ENCODE data around the gene RGP1. TPM values are rescaled to one million over a fixed set of nuclear protein-coding genes. Genes with fewer than 3 reads are reported as not detected.

Gene RGP1
- total RNA-seq, 4 donors from 2014 or later: 11.6 to 21.7 (median 13.8) TPM

- no peak for TF ChIP-seq CTCF (IDR thresholded peaks at IDR 0.05; ENCODE audit: low read depth)
Observed at GRCh38 chr9:35798658-35799374, 49.7 kb downstream of the RGP1 start.

- TF ChIP-seq CTCF (IDR thresholded peaks at IDR 0.05; ENCODE audit: low read depth): no peak
Observed at GRCh38 chr9:35800530-35800929, 51.4 kb downstream of the RGP1 start.

GRCh38 chr9:35801328-35802128, 52.4 kb downstream of the RGP1 start:
- TF ChIP-seq CTCF (IDR thresholded peaks at IDR 0.05; ENCODE audit: low read depth): no peak

GRCh38 chr9:35806101-35806500, 57.0 kb downstream of the RGP1 start:
- TF ChIP-seq CTCF (IDR thresholded peaks at IDR 0.05; ENCODE audit: low read depth): no peak

Small RNA genes lying within 50 kb of the gene (small RNA-seq; reads per million reads assigned to genes)
- 0.36 reads per million for gene MIR6853

Other genes starting within 250 kb of the RGP1 start
- 100 to 1,000 TPM in 1 of 4 donors, 10 to 100 TPM in 3; 32.3 to 132 (median 41.0) TPM for gene TESK1, start 144.0 kb upstream of the RGP1 start, total RNA-seq
- 10 to 100 TPM in 1 of 4 donors, 1 to 10 TPM in 3; 1.1 to 37.6 (median 3.9) TPM for gene CD72, start 130.9 kb upstream of the RGP1 start, total RNA-seq
- 1 to 10 TPM in 3 of 4 donors, under 1 TPM in 1; 0.82 to 6.6 (median 4.2) TPM for gene SIT1, start 98.4 kb upstream of the RGP1 start, total RNA-seq
- over 10,000 TPM in 2 of 4 donors, 1,000 to 10,000 TPM in 2; 5,303 to 20,573 (median 11,936) TPM for gene RMRP, start 91.3 kb upstream of the RGP1 start, total RNA-seq
- 100 to 1,000 TPM in 2 of 4 donors, 10 to 100 TPM in 2; 60.7 to 119 (median 97.2) TPM for gene CCDC107, start 91.0 kb upstream of the RGP1 start, total RNA-seq
- 1 to 10 TPM in 1 of 4 donors, under 1 TPM in 1, not detected in 2; 0.88 to 2.2 TPM for gene ARHGEF39, start 84.1 kb upstream of the RGP1 start, total RNA-seq
- gene CA9, start 75.4 kb upstream of the RGP1 start, total RNA-seq: not detected
- gene TPM2, start 59.4 kb upstream of the RGP1 start, total RNA-seq: 100 to 1,000 TPM in 2 of 4 donors, 10 to 100 TPM in 2; 86.2 to 269 (median 115) TPM
- 100 to 1,000 TPM; 247 to 590 (median 461) TPM for gene TLN1, start 17.1 kb upstream of the RGP1 start, total RNA-seq
- 10 to 100 TPM; 33.6 to 45.4 (median 38.6) TPM for gene CREB3, start 16.6 kb upstream of the RGP1 start, total RNA-seq
- gene GBA2, start 59 bp upstream of the RGP1 start, total RNA-seq: 100 to 1,000 TPM in 1 of 4 donors, 10 to 100 TPM in 3; 33.7 to 107 (median 41.6) TPM
- gene MSMP, start 5.0 kb downstream of the RGP1 start, total RNA-seq: not detected
- gene NPR2, start 42.3 kb downstream of the RGP1 start, total RNA-seq: 10 to 100 TPM; 15.8 to 36.1 (median 24.3) TPM
- 1 to 10 TPM in 2 of 4 donors, under 1 TPM in 2; 0.33 to 1.8 (median 1.0) TPM for gene SPAG8, start 63.0 kb downstream of the RGP1 start, total RNA-seq
- 10 to 100 TPM; 27.7 to 98.1 (median 40.4) TPM for gene HINT2, start 65.8 kb downstream of the RGP1 start, total RNA-seq
- gene FAM221B, start 79.4 kb downstream of the RGP1 start, total RNA-seq: not detected
- 10 to 100 TPM in 1 of 4 donors, 1 to 10 TPM in 3; 4.1 to 10.4 (median 5.4) TPM for gene TMEM8B, start 79.9 kb downstream of the RGP1 start, total RNA-seq
- not detected for gene OR13J1, start 121.1 kb downstream of the RGP1 start, total RNA-seq
- gene HRCT1, start 156.9 kb downstream of the RGP1 start, total RNA-seq: 10 to 100 TPM in 3 of 4 donors, 1 to 10 TPM in 1; 9.5 to 24.4 (median 16.6) TPM
- 10 to 100 TPM in 2 of 4 donors, 1 to 10 TPM in 2; 7.8 to 42.4 (median 12.8) TPM for gene SPAAR, start 160.2 kb downstream of the RGP1 start, total RNA-seq
- gene OR2S2, start 208.9 kb downstream of the RGP1 start, total RNA-seq: not detected

All from subcutaneous adipose tissue (tissue), 4 donors.